ENCODE data around the gene METTL25B. TPM values are rescaled to one million over a fixed set of nuclear protein-coding genes. Genes with fewer than 3 reads are reported as not detected.

METTL25B gene
- total and polyA plus RNA-seq, 10 of the 15 experiments (the other 5 are each of a cell fraction or from before 2014, with no cell fraction given): 5.9 to 25.2 (median 13.5) TPM

- no peak for DNase-seq (ENCODE audit: low read depth, low spot score)
- ChIA-PET RAD21 (ENCODE audit: unreplicated experiment) (interaction anchor here (1.8 kb wide), 1 partner anchor 14 kb away, joined by 8 read pairs; no protein-coding TSS in a partner anchor), SMC1A (ENCODE audit: uncharacterized antibody, unreplicated experiment) (interaction anchor here (1.2 to 2.3 kb wide), 3 partner anchors 9 to 23 kb away, joined by 4 to 11 read pairs (median 4); no protein-coding TSS in a partner anchor), CTCF (interaction anchor here (1.2 to 10.0 kb wide), 5 partner anchors 9 to 361 kb away, joined by 3 to 68 read pairs (median 5); no protein-coding TSS in a partner anchor), POLR2A (no interaction called here)
- in situ Hi-C loops (cut with MboI) (no loop called here), intact Hi-C loops (cut with micrococcal nuclease; ENCODE audit: unreplicated experiment) (no loop called here)
- Histone ChIP-seq H3K4me3 (no peak overlapping the region), H3K9me3 (replicated peaks; ENCODE audit: control insufficient read depth, insufficient read depth, low read length) (no peaks in the 10 kb centered on the region), H3K9ac (ENCODE audit: control insufficient read depth, insufficient read depth, low read length) (no peak overlapping the region), H3K4me1 (ENCODE audit: control insufficient read depth, insufficient read depth, low read length) (no peaks in the 10 kb centered on the region), H3K36me3 (ENCODE audit: control insufficient read depth in 2 of 2, insufficient read depth in 2 of 2, low read length in 1 of 2) (no peaks in the 10 kb centered on the region; a peak in 2 of 4 replicates), H3K27me3 (replicated peaks in 1 of 2; ENCODE audit: control insufficient read depth in 2 of 2, insufficient read depth in 2 of 2, low read length in 1 of 2) (no peaks in the 10 kb centered on the region), H4K20me1 (ENCODE audit: control insufficient read depth, insufficient read depth) (no peaks in the 10 kb centered on the region), H3K4me2 (ENCODE audit: control insufficient read depth, insufficient read depth) (no peak overlapping the region), H3K27ac (ENCODE audit: control insufficient read depth, insufficient read depth) (no peak overlapping the region), H2AFZ (ENCODE audit: control insufficient read depth, low read depth, low read length) (no peak overlapping the region), H3K79me2 (ENCODE audit: control insufficient read depth, insufficient read depth, low read length) (no peaks in the 10 kb centered on the region)
- no peak for FAIRE-seq
- 75% methylated on average over 3 of the region's 3 CpGs for whole genome bisulfite sequencing (ENCODE audit: insufficient coverage, insufficient replicate concordance, low lambda C conversion rate, missing lambda C conversion rate)
- no TSS peak for BruUV-seq (replicated peaks)
- ATAC-seq: no peak
- TF ChIP-seq WRNIP1 (IDR thresholded peaks at IDR 0.05; ENCODE audit: borderline replicate concordance, low read depth, low read length) (no peak), POU2F2 (IDR thresholded peaks at IDR 0.05; ENCODE audit: borderline replicate concordance, low read depth, low read length) (no peak), POLR2AphosphoS5 (IDR thresholded peaks at IDR 0.05; ENCODE audit: low read length) (no peak), SUZ12 (IDR thresholded peaks at IDR 0.05; ENCODE audit: unreplicated experiment) (no peak), TBL1XR1 (IDR thresholded peaks at IDR 0.05; ENCODE audit: low read depth, low read length) (no peak), REST (IDR thresholded peaks at IDR 0.05; ENCODE audit: low read depth, low read length) (no peak), STAT3 (IDR thresholded peaks at IDR 0.05; ENCODE audit: low read depth, low read length) (no peak), USF2 (IDR thresholded peaks at IDR 0.05; ENCODE audit: borderline replicate concordance, low read depth, low read length) (no peak)
- TF ChIP-seq, protein P1, sequence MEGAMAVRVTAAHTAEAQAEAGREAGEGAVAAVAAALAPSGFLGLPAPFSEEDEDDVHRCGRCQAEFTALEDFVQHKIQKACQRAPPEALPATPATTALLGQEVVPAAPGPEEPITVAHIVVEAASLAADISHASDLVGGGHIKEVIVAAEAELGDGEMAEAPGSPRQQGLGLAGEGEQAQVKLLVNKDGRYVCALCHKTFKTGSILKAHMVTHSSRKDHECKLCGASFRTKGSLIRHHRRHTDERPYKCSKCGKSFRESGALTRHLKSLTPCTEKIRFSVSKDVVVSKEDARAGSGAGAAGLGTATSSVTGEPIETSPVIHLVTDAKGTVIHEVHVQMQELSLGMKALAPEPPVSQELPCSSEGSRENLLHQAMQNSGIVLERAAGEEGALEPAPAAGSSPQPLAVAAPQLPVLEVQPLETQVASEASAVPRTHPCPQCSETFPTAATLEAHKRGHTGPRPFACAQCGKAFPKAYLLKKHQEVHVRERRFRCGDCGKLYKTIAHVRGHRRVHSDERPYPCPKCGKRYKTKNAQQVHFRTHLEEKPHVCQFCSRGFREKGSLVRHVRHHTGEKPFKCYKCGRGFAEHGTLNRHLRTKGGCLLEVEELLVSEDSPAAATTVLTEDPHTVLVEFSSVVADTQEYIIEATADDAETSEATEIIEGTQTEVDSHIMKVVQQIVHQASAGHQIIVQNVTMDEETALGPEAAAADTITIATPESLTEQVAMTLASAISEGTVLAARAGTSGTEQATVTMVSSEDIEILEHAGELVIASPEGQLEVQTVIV (IDR thresholded peaks at IDR 0.05; ENCODE audit: borderline replicate concordance, partially characterized antibody): no peak
- TF ChIP-seq, protein P2, sequence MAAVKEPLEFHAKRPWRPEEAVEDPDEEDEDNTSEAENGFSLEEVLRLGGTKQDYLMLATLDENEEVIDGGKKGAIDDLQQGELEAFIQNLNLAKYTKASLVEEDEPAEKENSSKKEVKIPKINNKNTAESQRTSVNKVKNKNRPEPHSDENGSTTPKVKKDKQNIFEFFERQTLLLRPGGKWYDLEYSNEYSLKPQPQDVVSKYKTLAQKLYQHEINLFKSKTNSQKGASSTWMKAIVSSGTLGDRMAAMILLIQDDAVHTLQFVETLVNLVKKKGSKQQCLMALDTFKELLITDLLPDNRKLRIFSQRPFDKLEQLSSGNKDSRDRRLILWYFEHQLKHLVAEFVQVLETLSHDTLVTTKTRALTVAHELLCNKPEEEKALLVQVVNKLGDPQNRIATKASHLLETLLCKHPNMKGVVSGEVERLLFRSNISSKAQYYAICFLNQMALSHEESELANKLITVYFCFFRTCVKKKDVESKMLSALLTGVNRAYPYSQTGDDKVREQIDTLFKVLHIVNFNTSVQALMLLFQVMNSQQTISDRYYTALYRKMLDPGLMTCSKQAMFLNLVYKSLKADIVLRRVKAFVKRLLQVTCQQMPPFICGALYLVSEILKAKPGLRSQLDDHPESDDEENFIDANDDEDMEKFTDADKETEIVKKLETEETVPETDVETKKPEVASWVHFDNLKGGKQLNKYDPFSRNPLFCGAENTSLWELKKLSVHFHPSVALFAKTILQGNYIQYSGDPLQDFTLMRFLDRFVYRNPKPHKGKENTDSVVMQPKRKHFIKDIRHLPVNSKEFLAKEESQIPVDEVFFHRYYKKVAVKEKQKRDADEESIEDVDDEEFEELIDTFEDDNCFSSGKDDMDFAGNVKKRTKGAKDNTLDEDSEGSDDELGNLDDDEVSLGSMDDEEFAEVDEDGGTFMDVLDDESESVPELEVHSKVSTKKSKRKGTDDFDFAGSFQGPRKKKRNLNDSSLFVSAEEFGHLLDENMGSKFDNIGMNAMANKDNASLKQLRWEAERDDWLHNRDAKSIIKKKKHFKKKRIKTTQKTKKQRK (IDR thresholded peaks at IDR 0.05; ENCODE audit: low read depth, low read length): no peak
Observed at GRCh38 chr1:156712626-156713025, 15.6 kb upstream of the METTL25B start.

Measured in GM12878 (cell line).